Fibroblast of lung (primary cell): ENCODE data around the gene ERBB4.

Experiments
- EZH2 ChIP-seq: IDR thresholded peaks from 2 replicates; pipeline ENCODE4 v1.5.1; 2012; ENCODE audit warnings: low read length, control low read depth, mild to moderate bottlenecking; ENCODE audit errors: missing control alignments
- TF ChIP-seq, protein P1 (sequence below), 2 donors: IDR thresholded peaks in 1 of 2; conservative IDR thresholded peaks in 1 of 2; 1 replicate in 1 of 2; 2 replicates in 1 of 2; pipeline ENCODE4 v1.5.1; 2011 to 2012; ENCODE audit warnings: low read length in 2 of 2, control low read depth in 1 of 2, inconsistent platforms in 1 of 2, low read depth in 1 of 2, mild to moderate bottlenecking in 1 of 2

DNA sequence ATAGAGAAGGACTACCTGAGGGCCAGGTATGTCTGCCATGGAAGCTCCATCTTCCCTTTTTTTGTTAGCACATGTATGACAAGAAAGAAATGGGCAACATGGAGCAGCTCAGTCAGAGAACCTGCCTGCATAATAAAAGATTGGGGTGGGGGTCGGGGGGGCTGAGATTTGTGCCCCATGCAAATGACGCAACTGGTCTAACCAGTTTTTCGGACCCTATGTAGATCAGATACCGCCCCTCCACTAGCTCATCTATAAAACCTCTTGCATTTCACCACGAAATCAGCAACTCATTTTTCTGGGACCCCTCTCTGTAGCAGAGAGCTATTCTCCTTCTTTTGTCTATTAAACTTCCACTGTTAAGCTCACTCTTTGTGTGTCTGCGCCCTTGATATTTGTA lies 657.2 kb downstream of the ERBB4 start:
- TF ChIP-seq EZH2, result no peak
- TF ChIP-seq, protein P1, sequence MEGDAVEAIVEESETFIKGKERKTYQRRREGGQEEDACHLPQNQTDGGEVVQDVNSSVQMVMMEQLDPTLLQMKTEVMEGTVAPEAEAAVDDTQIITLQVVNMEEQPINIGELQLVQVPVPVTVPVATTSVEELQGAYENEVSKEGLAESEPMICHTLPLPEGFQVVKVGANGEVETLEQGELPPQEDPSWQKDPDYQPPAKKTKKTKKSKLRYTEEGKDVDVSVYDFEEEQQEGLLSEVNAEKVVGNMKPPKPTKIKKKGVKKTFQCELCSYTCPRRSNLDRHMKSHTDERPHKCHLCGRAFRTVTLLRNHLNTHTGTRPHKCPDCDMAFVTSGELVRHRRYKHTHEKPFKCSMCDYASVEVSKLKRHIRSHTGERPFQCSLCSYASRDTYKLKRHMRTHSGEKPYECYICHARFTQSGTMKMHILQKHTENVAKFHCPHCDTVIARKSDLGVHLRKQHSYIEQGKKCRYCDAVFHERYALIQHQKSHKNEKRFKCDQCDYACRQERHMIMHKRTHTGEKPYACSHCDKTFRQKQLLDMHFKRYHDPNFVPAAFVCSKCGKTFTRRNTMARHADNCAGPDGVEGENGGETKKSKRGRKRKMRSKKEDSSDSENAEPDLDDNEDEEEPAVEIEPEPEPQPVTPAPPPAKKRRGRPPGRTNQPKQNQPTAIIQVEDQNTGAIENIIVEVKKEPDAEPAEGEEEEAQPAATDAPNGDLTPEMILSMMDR (conservative IDR thresholded peaks at IDR 0.05 in 1 of 2, IDR thresholded peaks at IDR 0.05 in 1 of 2; ENCODE audit: low read depth in 1 of 2, low read length in 2 of 2), result no peak
